ENCODE data around the gene DNAJC15. TPM values are rescaled to one million over a fixed set of nuclear protein-coding genes. Genes with fewer than 3 reads are reported as not detected.

The DNAJC15 gene
- total RNA-seq, 1 experiment from 2014 or later = 20.3 TPM

- H3K4me1 ChIP-seq (ENCODE audit: control insufficient read depth, insufficient read depth, low read length) = no peaks in the 10 kb centered on the region
- no peaks in the 10 kb centered on the region for H3K27me3 ChIP-seq (ENCODE audit: control insufficient read depth, insufficient read depth, low read length)
- H3K9me3 ChIP-seq (ENCODE audit: control insufficient read depth, insufficient read depth, low read depth, low read length) = no peaks in the 10 kb centered on the region
- H3K36me3 ChIP-seq (ENCODE audit: control insufficient read depth, insufficient read depth, low read length) = no peaks in the 10 kb centered on the region
- DNase-seq (ENCODE audit: low read depth, low spot score) = no peak
- H3K27ac ChIP-seq (ENCODE audit: low read length) = no peak overlapping the region
- POLR2A ChIA-PET = no interaction called here
- no TSS peak for BruUV-seq (replicated peaks)
- TF ChIP-seq POLR2AphosphoS5 (IDR thresholded peaks at IDR 0.05; ENCODE audit: low read depth, low read length) (no peak), TCF7L2 (IDR thresholded peaks at IDR 0.05; ENCODE audit: low read depth, low read length) (no peak), CTCF (IDR thresholded peaks at IDR 0.05) (no peak), SIN3A (IDR thresholded peaks at IDR 0.05; ENCODE audit: borderline replicate concordance, insufficient read depth, low read depth, low read length) (no peak), REST (IDR thresholded peaks at IDR 0.05; ENCODE audit: insufficient read depth in 1 of 2, low read depth in 2 of 2, low read length in 1 of 2) (no peak)
- CTCF ChIA-PET = no interaction called here
- no peak for ATAC-seq
- intact Hi-C loops (cut with micrococcal nuclease; ENCODE audit: unreplicated experiment) = no loop called here
- no peak overlapping the region for H3K4me3 ChIP-seq (ENCODE audit: low read depth in 2 of 2, low read length in 2 of 2)
- in situ Hi-C loops (cut with HindIII; ENCODE audit: low pct_unique_long_range_greater_than_20kb, low sequenced_read_pairs) = no loop called here
These were observed 135.1 kb downstream of the DNAJC15 start for GRCh38 chr13:43158516-43158915.

GRCh38 chr13:43159026-43159461 lies 135.7 kb downstream of the DNAJC15 start:
- ChIA-PET CTCF (no interaction called here), POLR2A (no interaction called here)
- no peaks in the 10 kb centered on the region for H3K4me1 ChIP-seq (ENCODE audit: control insufficient read depth, insufficient read depth, low read length)
- BruUV-seq (replicated peaks) = no TSS peak
- no peaks in the 10 kb centered on the region for H3K9me3 ChIP-seq (ENCODE audit: control insufficient read depth, insufficient read depth, low read depth, low read length)
- in situ Hi-C loops (cut with HindIII; ENCODE audit: low pct_unique_long_range_greater_than_20kb, low sequenced_read_pairs) (no loop called here), intact Hi-C loops (cut with micrococcal nuclease; ENCODE audit: unreplicated experiment) (no loop called here)
- H3K36me3 ChIP-seq (ENCODE audit: control insufficient read depth, insufficient read depth, low read length) = no peaks in the 10 kb centered on the region
- H3K27me3 ChIP-seq (ENCODE audit: control insufficient read depth, insufficient read depth, low read length) = no peaks in the 10 kb centered on the region
- DNase-seq (ENCODE audit: low read depth, low spot score) (no peak), ATAC-seq (no peak)
- no peak overlapping the region for H3K27ac ChIP-seq (ENCODE audit: low read length)
- H3K4me3 ChIP-seq (ENCODE audit: low read depth in 2 of 2, low read length in 2 of 2) = no peak overlapping the region
- TF ChIP-seq POLR2AphosphoS5 (IDR thresholded peaks at IDR 0.05; ENCODE audit: low read depth, low read length) = no peak
- TF ChIP-seq REST (IDR thresholded peaks at IDR 0.05; ENCODE audit: insufficient read depth in 1 of 2, low read depth in 2 of 2, low read length in 1 of 2) = no peak
- no peak for TF ChIP-seq CTCF (IDR thresholded peaks at IDR 0.05)

Other genes starting within 250 kb of the DNAJC15 start
- 0.05 TPM for gene FAM216B, start 242.0 kb upstream of the DNAJC15 start, total RNA-seq (2021; ENCODE audit: unreplicated experiment)
- gene EPSTI1, start 31.3 kb upstream of the DNAJC15 start, total RNA-seq (2021; ENCODE audit: unreplicated experiment) = 0.69 TPM

Measured in Panc1 (cell line).